Dendritic cell treated with granulocyte-macrophage colony-stimulating factor and Interleukin-4, amounts not matched to agents 40 ng/mL and 50 ng/mL, for 4 days (primary cell): ENCODE results near the gene RAPSN.

ENCODE experiments used
- H3K27ac Mint-ChIP-seq: one replicate; pipeline ENCODE4 v1.8.0; 2022; ENCODE audit warnings: mild to moderate bottlenecking, mixed read lengths
- H3K27me3 Mint-ChIP-seq: one replicate; pipeline ENCODE4 v1.8.0; 2022; ENCODE audit warnings: mild to moderate bottlenecking, mixed read lengths
- H3K36me3 Mint-ChIP-seq: one replicate; pipeline ENCODE4 v1.8.0; 2022; ENCODE audit warnings: low read depth, mixed read lengths
- H3K4me1 Mint-ChIP-seq: one replicate; pipeline ENCODE4 v1.8.0; 2022; ENCODE audit warnings: low read depth, mixed read lengths
- H3K4me3 Mint-ChIP-seq: one replicate; pipeline ENCODE4 v1.8.0; 2022; ENCODE audit warnings: mild to moderate bottlenecking, moderate library complexity, mixed read lengths
- H3K9me3 Mint-ChIP-seq: one replicate; pipeline ENCODE4 v1.8.0; 2022; ENCODE audit warnings: mixed read lengths
- intact Hi-C: fragments of 100-400 bp; cut with micrococcal nuclease; formaldehyde crosslinking; loops from one replicate; pipeline ENCODE4 v1.15.0; 2022

RAPSN gene

DNA sequence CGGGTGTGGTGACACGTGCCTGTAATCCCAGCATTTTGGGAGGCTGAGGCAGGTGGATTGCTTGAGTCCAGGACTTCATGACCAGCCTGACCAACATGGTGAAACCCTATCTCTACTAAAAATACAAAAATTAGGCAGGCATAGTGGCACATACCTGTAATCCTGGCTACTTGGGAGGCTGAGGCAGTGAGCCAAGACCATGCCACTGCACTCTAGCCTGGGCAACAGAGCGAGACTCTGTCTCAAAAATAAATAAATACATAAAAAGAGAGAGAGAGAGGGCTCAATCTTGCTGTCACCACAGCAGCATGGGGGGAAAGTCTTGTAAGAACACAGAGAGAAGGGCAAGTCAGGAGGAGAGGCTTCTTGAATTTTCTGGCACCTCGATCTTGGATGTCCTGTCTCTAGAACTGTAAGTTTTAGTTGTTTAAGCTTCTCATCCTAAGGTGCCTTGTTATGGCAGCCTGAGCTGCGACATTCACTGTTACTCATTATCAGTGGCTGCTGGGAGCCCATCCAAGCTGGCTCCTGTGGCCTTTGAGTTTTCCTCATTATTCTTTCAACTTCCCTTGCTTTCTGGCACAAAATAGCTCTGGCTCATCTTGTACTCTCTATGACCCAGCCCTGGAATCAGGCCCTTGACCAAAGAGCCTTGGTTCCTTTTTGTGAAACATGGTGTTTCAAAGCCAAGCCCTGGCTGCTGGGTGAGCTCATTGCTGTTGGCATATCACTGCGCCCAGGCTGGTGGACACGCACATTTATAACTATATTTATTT, 14.7 kb downstream of the RAPSN start:
- Mint-ChIP-seq H3K4me1 (no peaks in the 10 kb centered on the region), H3K27ac (no peak overlapping the region), H3K36me3 (no peaks in the 10 kb centered on the region), H3K9me3 (no peaks in the 10 kb centered on the region), H3K4me3 (no peak overlapping the region), H3K27me3 (no peaks in the 10 kb centered on the region)
- intact Hi-C loops, result no loop called here

DNA sequence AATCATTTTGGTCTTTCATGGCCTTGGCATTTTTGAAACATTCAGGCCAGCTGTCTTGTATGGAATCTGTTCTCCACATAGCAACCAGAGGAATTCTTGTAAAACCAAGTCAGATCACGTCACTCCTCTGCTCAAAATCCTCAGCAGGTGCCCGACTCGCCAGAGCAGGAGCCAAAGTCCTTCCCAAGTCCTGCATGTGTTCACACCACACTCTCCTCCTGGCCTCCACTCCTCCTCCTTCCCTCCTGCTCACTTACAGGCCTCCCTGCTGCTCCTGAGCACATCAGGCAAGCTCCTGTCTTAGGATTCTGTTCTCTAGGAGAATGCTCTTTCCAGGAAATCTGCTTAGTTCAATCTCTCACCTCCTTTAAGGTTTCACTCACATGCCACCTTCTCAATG, 15.8 kb downstream of the RAPSN start:
- no peaks in the 10 kb centered on the region for H3K4me1 Mint-ChIP-seq
- intact Hi-C loops, result no loop called here
- no peaks in the 10 kb centered on the region for H3K9me3 Mint-ChIP-seq
- H3K27ac Mint-ChIP-seq, result no peak overlapping the region
- no peaks in the 10 kb centered on the region for H3K27me3 Mint-ChIP-seq
- no peaks in the 10 kb centered on the region for H3K36me3 Mint-ChIP-seq
- no peak overlapping the region for H3K4me3 Mint-ChIP-seq

DNA sequence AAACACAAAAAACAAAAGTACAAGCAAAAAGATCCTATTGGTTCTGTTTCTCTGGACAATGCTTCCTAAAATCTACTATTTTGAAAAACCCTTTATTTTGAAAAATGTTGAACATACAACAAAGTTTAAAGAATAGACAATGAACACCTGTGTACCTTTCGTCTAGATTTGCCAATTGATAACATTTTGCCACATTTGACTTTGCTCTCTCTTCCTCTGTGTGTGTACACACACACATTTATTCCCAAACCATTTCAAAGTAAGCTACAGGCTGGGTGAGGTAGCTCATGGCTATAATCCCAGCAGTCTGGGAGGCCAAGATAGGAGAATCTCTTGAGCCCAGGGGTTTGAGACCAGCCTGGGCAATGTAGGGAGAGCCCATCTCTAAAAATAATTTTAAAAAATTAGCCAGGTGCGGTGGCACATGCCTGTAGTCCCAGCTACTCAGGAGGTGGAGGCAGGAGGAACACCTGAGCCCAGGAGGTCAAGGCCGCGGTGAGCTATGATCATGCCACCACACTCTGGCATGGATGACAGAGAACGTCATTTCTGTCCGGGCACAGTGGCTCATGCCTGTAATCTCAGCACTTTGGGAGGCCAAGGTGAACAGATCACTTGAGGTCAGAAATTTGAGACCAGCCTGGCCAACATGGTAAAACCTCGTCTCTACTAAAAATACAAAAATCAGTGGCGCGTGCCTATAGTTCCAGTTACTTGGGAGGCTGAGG, 17.4 kb downstream of the RAPSN start:
- Mint-ChIP-seq H3K9me3 (no peaks in the 10 kb centered on the region), H3K27me3 (no peaks in the 10 kb centered on the region), H3K4me3 (no peak overlapping the region), H3K27ac (no peak overlapping the region), H3K4me1 (no peaks in the 10 kb centered on the region), H3K36me3 (peaks cover under 1% of the 10 kb centered on the region)
- intact Hi-C loops, result no loop called here

DNA sequence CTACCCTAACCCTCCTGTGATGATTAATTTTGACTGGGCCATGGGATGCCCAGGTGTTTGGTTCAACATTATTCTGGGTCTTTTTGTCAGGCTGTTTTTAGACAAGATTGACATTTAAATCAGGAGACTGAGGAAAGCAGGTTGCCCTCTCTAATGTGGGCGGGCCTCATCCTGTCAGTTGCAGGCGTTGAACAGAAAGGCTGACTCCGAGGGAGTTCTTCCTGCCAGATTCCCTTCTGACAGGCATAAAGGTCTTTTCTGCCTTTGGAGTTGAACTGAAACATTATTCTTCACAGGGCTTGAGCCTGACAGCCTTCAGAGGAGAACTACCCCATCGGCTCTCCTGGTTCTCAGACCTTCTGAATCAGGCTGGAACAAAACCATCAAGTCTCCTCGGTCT, 18.4 kb downstream of the RAPSN start:
- no peak overlapping the region for H3K27ac Mint-ChIP-seq
- H3K4me3 Mint-ChIP-seq, result no peak overlapping the region
- peaks cover 10% of the 10 kb centered on the region for H3K36me3 Mint-ChIP-seq
- intact Hi-C loops, result no loop called here
- no peaks in the 10 kb centered on the region for H3K9me3 Mint-ChIP-seq
- no peaks in the 10 kb centered on the region for H3K27me3 Mint-ChIP-seq
- peaks cover 7% of the 10 kb centered on the region for H3K4me1 Mint-ChIP-seq

DNA sequence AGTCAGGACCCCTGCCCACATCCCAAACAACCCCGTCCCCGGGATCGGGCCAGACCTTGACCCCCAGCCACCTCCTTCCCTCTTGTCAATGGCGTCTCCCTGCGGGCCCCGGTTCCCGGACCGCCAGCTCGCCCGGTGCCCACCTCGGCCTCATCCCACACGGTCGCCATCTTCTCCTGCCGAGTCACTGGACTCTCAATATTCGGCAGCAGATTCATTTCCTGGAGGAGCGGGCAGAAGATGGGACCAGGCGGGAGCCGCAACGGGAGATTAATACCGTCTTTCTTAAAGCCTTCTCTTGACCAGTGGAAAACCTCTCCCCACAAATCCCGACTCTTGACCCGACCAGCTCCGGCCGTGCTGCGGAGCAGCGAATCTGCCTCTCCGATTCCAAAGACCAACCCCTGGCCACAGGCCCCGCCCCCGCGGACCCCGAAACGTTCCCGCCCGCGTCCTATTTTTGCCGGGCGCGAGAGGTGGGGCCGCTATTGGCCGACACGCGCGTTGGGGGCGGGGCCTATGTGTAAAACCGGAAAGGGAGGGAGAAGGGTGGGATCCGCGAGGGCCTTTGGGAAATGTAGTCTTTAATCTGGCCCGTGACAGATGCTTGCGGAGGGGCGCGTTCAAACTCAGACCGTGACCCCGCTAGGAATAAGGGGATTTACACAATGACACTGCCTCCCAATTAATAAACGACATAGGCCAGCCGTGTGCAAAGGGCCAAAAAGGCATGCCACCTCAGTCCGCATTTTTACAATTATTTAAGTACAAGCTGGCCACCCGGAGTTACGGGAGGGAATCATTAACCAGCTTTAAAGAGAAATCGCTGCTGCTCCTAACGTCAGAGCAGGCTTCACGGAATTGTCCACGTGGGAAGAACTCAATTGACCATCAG, 22.6 kb downstream of the RAPSN start, which contains the start of gene PSMC3:
TSS of gene PSMC3 (minus strand) at position 378 of the 895 bp plus-strand sequence. CDS start at position 218, 160 bp downstream.
- Mint-ChIP-seq H3K27me3 (no peaks in the 10 kb centered on the region), H3K4me3 (peak within 1 kb of the TSS; percentile 99), H3K9me3 (no peaks in the 10 kb centered on the region), H3K36me3 (peaks cover 51% of the 10 kb centered on the region), H3K27ac (peak within 1 kb of the TSS; percentile 98), H3K4me1 (peaks cover 24% of the 10 kb centered on the region)
- intact Hi-C loops, result no loop called here

DNA sequence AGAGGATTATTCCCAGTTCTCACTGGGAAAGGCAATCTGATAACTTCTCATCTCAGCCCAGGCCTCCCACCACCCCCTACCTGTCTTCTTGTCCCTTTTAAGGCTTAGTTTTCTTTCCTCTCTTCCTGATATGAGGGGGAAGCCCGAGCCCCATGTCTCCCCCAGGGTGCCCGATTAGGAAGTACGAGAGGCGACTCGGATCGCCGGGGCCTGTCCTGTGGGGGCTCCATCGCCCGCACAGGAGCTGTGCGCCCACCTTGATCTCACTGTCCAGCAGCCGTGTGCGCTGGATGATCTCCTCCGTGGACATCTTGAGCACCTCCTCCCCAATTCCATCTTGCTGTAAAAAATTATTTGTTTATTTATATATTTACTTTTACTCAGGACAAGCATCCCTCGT, 23.3 kb downstream of the RAPSN start:
- H3K9me3 Mint-ChIP-seq, result no peaks in the 10 kb centered on the region
- intact Hi-C loops, result no loop called here

DNA sequence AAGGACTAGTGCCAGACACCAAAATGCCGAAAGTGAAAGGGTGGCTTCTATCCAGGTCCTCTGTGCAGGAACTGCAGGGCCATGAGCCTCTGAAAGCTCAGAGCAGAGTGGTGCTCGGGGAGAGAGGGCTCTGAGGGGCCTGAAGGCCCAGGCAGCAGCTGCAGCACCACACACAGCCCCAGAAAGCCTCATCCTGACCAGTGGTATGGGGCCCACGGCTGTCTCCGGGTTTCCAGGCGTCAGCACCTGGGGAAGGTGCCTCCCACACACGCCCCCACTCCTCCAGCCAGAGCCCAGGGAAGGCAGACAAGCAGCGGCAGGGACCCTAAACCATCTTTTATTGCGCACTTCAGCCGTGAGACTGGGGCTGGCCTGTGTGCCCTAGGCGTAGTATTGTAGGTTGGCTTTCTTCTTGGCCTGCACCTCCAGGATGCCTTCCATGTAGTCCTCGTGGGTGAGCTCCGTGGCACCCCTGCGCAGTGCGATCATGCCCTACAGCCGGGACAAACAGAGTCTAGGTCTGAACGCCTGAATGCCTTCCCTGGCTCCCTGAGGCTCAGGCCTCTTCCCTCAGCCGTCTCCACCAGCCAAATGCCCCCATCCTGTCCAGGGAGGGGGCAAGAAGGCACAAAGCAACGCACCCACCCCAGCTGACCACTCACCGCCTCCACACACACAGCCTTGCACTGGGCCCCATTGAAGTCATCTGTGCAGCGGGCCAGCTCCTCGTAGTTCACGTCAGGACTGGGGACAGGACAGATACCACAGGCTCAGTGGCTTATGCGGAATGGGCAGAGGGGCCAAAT, 30.3 kb downstream of the RAPSN start:
- peaks cover 17% of the 10 kb centered on the region for H3K4me1 Mint-ChIP-seq
- H3K36me3 Mint-ChIP-seq, result peaks cover 100% of the 10 kb centered on the region
- intact Hi-C loops, result loop anchor here (10.0 kb wide), 1 partner anchor 104 kb away; no protein-coding TSS in a partner anchor
- no peak overlapping the region for H3K27ac Mint-ChIP-seq
- no peaks in the 10 kb centered on the region for H3K27me3 Mint-ChIP-seq
- H3K9me3 Mint-ChIP-seq, result no peaks in the 10 kb centered on the region
- H3K4me3 Mint-ChIP-seq, result no peak overlapping the region

More for the DNA sequence above, 23.3 kb downstream of the RAPSN start:
- peak overlapping the region; percentile 98 for H3K27ac Mint-ChIP-seq
- H3K36me3 Mint-ChIP-seq, result peaks cover 58% of the 10 kb centered on the region
- no peaks in the 10 kb centered on the region for H3K27me3 Mint-ChIP-seq
- H3K4me3 Mint-ChIP-seq, result peak overlapping the region; percentile 99
- peaks cover 24% of the 10 kb centered on the region for H3K4me1 Mint-ChIP-seq

DNA sequence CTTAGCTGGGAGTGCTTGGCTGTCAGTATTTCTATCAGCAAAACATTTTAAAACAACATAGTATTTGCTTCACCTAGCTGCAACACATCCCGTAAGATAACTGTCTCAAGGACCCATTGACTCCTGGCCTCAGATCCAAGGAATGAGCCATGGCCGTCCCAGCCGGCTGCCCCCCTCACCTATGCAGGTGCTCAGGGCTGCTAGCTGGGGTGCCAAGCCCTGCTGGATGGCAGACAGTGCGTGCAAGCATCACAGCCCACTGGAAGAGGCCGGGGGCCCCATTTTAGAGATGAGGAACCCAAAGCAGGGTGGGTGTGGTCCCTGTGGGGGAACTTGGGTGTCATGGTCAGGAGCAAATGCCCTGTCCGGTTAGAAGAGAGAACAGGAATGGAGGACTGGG, 31.2 kb downstream of the RAPSN start:
- Mint-ChIP-seq H3K27me3 (no peaks in the 10 kb centered on the region), H3K27ac (peak overlapping the region; percentile 11), H3K36me3 (peaks cover 99% of the 10 kb centered on the region), H3K4me3 (no peak overlapping the region), H3K4me1 (peaks cover 24% of the 10 kb centered on the region), H3K9me3 (no peaks in the 10 kb centered on the region)
- intact Hi-C loops, result loop anchor here (10.0 kb wide), 1 partner anchor 103 kb away; no protein-coding TSS in a partner anchor

DNA sequence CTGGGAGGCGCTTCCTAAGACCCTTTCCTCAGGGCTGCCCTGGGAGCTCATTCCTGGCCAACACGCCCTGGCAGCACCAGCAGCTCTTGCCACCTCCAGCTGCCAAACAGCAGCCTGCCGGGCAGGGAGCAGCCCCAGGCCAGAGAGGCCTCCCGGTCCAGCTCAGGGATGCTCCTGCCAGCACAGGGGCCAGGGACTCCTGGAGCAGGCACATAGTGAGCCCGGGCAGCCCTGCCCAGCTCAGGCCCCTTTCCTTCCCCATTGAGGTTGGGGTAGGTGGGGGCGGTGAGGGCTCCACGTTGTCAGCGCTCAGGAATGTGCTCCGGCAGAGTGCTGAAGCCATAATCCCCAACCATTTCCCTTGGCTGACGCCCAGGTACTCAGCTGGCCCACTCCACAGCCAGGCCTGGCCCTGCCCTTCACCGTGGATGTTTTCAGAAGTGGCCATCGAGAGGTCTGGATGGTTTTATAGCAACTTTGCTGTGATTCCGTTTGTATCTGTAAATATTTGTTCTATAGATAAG, 32.9 kb downstream of the RAPSN start:
- Mint-ChIP-seq H3K36me3 (peaks cover 97% of the 10 kb centered on the region), H3K4me3 (no peak overlapping the region), H3K27ac (no peak overlapping the region), H3K9me3 (no peaks in the 10 kb centered on the region), H3K4me1 (peaks cover 32% of the 10 kb centered on the region), H3K27me3 (no peaks in the 10 kb centered on the region)
- intact Hi-C loops, result loop anchor here (10.0 kb wide), 1 partner anchor 101 kb away; no protein-coding TSS in a partner anchor

DNA sequence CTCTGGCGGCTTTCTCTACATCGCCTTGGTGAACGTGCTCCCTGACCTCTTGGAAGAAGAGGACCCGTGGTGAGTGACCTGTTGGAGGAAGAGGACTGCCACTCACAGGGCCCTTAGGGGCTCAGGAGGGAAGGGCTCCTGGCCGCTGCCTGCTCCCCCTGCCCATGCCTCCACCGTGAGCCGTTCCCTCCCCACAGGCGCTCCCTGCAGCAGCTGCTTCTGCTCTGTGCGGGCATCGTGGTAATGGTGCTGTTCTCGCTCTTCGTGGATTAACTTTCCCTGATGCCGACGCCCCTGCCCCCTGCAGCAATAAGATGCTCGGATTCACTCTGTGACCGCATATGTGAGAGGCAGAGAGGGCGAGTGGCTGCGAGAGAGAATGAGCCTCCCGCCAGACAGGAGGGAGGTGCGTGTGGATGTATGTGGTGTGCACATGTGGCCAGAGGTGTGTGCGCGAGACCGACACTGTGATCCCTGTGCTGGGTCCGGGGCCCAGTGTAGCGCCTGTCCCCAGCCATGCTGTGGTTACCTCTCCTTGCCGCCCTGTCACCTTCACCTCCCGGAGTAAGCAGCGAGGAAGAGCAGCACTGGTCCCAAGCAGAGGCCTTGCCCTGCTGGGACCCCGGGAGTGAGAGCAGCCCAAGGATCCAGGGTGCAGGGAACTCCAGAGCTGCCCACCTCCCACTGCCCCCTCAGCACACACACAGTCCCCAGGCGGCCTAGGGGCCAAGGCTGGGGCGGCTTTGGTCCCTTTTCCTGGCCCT, 33.7 kb downstream of the RAPSN start:
- intact Hi-C loops, result loop anchor here (10.0 kb wide), 1 partner anchor 100 kb away; no protein-coding TSS in a partner anchor
- Mint-ChIP-seq H3K27me3 (no peaks in the 10 kb centered on the region), H3K4me1 (peaks cover 37% of the 10 kb centered on the region), H3K4me3 (no peak overlapping the region), H3K36me3 (peaks cover 92% of the 10 kb centered on the region), H3K9me3 (no peaks in the 10 kb centered on the region), H3K27ac (no peak overlapping the region)

DNA sequence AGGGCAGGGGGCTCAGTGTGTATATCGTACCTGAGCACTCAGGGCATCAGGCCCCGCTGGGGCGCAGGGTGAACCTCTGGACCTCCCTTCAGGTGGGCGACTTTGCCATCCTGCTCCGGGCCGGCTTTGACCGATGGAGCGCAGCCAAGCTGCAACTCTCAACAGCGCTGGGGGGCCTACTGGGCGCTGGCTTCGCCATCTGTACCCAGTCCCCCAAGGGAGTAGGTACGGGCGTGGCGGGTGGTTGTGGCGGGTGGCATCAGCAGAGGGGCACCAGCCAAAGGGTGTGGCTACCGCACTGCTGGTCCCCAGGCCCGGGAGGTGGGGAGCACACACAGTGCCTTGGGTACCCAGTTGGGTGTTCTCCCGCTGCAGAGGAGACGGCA, 34.3 kb downstream of the RAPSN start:
- no peak overlapping the region for H3K27ac Mint-ChIP-seq
- no peaks in the 10 kb centered on the region for H3K9me3 Mint-ChIP-seq
- no peak overlapping the region for H3K4me3 Mint-ChIP-seq
- peaks cover 86% of the 10 kb centered on the region for H3K36me3 Mint-ChIP-seq
- peaks cover 42% of the 10 kb centered on the region for H3K4me1 Mint-ChIP-seq
- intact Hi-C loops, result loop anchor here (10.0 kb wide), 1 partner anchor 100 kb away; no protein-coding TSS in a partner anchor
- H3K27me3 Mint-ChIP-seq, result no peaks in the 10 kb centered on the region

DNA sequence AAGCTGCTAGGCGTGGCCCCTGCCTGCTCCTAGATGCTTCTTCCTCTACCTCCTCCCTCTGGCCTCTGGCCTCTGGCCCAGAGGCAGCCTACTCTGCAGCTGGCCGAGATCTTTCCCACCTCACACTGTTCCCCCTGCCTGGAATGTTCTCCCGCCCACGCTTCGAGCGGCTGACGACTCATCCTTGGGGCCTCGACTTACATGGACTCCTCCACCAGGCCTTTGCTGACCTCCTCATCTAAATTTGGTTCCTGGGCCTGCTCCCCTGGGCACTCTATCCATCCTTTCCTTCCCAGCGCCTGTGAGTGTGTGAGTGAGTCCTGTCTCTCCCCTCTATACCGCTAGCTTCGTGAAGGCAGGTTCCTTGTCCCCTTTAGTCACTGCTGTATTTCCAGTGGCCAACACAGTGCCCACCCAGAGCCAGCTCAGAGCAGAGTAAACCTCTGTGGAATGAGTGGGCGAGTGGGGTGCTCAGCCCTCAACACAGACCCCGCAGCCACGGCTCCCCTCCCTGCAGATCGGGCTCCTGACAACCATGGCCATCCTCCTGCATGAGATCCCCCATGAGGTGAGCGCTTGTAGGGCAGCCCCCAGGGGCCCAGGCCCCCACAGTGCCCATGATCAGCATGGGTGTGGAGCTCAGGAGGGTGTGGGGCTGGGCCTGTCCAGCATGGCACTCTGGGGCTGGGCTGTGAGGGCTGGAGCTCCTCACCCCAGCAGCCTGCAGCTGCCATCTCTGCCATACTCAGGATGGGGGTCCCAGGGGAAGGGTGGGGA, 34.8 kb downstream of the RAPSN start:
- H3K4me1 Mint-ChIP-seq, result peaks cover 48% of the 10 kb centered on the region
- H3K36me3 Mint-ChIP-seq, result peaks cover 80% of the 10 kb centered on the region
- intact Hi-C loops, result loop anchor here (10.0 kb wide), 1 partner anchor 99 kb away; no protein-coding TSS in a partner anchor
- H3K27ac Mint-ChIP-seq, result peak overlapping the region; percentile 31
- no peaks in the 10 kb centered on the region for H3K27me3 Mint-ChIP-seq
- no peak overlapping the region for H3K4me3 Mint-ChIP-seq
- no peaks in the 10 kb centered on the region for H3K9me3 Mint-ChIP-seq
